Measurements from ENCODE around the gene CLIP1. TPM values are rescaled to one million over a fixed set of nuclear protein-coding genes. Genes with fewer than 3 reads are reported as not detected.
A peak's percentile ranks its signal among the peaks of the same experiment; 100 is the strongest.
"Not testable (repeated sequence)": the region's sequence is repeated elsewhere in the genome, so short reads cannot be mapped to it uniquely, and the experiment has no call there.

CLIP1 gene
- total and polyA plus RNA-seq, 8 donors, result 16.0 to 133 (median 75.9) TPM

- 73 to 86% (median 81%) methylated on average over 11 of the region's 11 CpGs for WGBS, 5 donors
- H3K9me3 ChIP-seq, result no peaks in the 10 kb centered on the region
- TF ChIP-seq CTCF (IDR thresholded peaks at IDR 0.05) (no peak), EP300 (IDR thresholded peaks at IDR 0.05) (no peak), POLR2A (IDR thresholded peaks at IDR 0.05) (no peak), POLR2AphosphoS5 (IDR thresholded peaks at IDR 0.05) (no peak)
- peak overlapping the region in 2 of 5 donors; percentile 26 to 31 for H3K27ac ChIP-seq
- no peaks in the 10 kb centered on the region for H3K36me3 ChIP-seq
- H3K27me3 ChIP-seq, result no peaks in the 10 kb centered on the region
- no peak for DNase-seq
- no peak overlapping the region for H3K4me3 ChIP-seq
- peaks cover 0 to 4% (median 0%) of the 10 kb centered on the region in 4 donors for H3K4me1 ChIP-seq
- intact Hi-C loops (cut with DNase I; ENCODE audit: low total_unique reads), result no loop called here
These were observed 30.3 kb upstream of the CLIP1 start for GRCh38 chr12:122452701-122453285.

GRCh38 chr12:122449317-122449716, 26.8 kb upstream of the CLIP1 start:
- no peak for TF ChIP-seq CTCF (IDR thresholded peaks at IDR 0.05)
- TF ChIP-seq EP300 (IDR thresholded peaks at IDR 0.05), result no peak
- no peak for TF ChIP-seq POLR2A (IDR thresholded peaks at IDR 0.05)
- Histone ChIP-seq H3K27ac (no peak overlapping the region), H3K36me3 (no peaks in the 10 kb centered on the region), H3K4me1 (peaks cover 0 to 4% (median 0%) of the 10 kb centered on the region in 4 donors), H3K4me3 (no peak overlapping the region), H3K9me3 (no peaks in the 10 kb centered on the region), H3K27me3 (no peaks in the 10 kb centered on the region)
- DNase-seq, result peak in 1 of 2 donors; percentile 80
- intact Hi-C loops (cut with DNase I; ENCODE audit: low total_unique reads), result no loop called here
- WGBS, 5 donors, result 78 to 94% (median 87%) methylated on average over 2 of the region's 2 CpGs

- H3K27me3 ChIP-seq; H3K4me3 ChIP-seq; H3K4me1 ChIP-seq; H3K27ac ChIP-seq; DNase-seq; intact Hi-C loops (cut with DNase I; ENCODE audit: low total_unique reads); H3K36me3 ChIP-seq; H3K9me3 ChIP-seq: not testable (repeated sequence)
- WGBS, 5 donors, result 91 to 97% (median 96%) methylated on average over 3 of the region's 3 CpGs
These were observed 25.4 kb upstream of the CLIP1 start for GRCh38 chr12:122447825-122448224.

- H3K4me1 ChIP-seq; H3K4me3 ChIP-seq; H3K27me3 ChIP-seq; intact Hi-C loops (cut with DNase I; ENCODE audit: low total_unique reads); H3K27ac ChIP-seq; DNase-seq; H3K36me3 ChIP-seq; H3K9me3 ChIP-seq: not testable (repeated sequence)
- 73 to 92% (median 78%) methylated on average over 5 to 6 of the region's 6 CpGs for WGBS, 5 donors
These were observed 23.9 kb upstream of the CLIP1 start for GRCh38 chr12:122446390-122446789.

- H3K27me3 ChIP-seq; H3K4me3 ChIP-seq; H3K36me3 ChIP-seq; H3K9me3 ChIP-seq; DNase-seq; intact Hi-C loops (cut with DNase I; ENCODE audit: low total_unique reads); H3K27ac ChIP-seq; H3K4me1 ChIP-seq: not testable (repeated sequence)
- whole genome bisulfite sequencing, 5 donors, result 70 to 93% (median 82%) methylated on average over 5 of the region's 5 CpGs
These were observed 21.6 kb upstream of the CLIP1 start for GRCh38 chr12:122444071-122444470.

- intact Hi-C loops (cut with DNase I; ENCODE audit: low total_unique reads), result not testable (repeated sequence)
- WGBS, 5 donors, result 75 to 91% (median 88%) methylated on average over 7 to 8 of the region's 8 CpGs
These were observed 16.4 kb upstream of the CLIP1 start for GRCh38 chr12:122438822-122439221.

More at GRCh38 chr12:122438822-122439221, 16.4 kb upstream of the CLIP1 start:
- not testable (repeated sequence) for H3K4me1 ChIP-seq, DNase-seq, H3K4me3 ChIP-seq, H3K27ac ChIP-seq, H3K9me3 ChIP-seq, H3K36me3 ChIP-seq, H3K27me3 ChIP-seq
